A549 (cell line): ENCODE measurements around the gene RNF126. TPM values are rescaled to one million over a fixed set of nuclear protein-coding genes. Genes with fewer than 3 reads are reported as not detected.

Experiments
- ATAC-seq, 2 experiments: fragments of 200-7000 bp in 1 of 2; fragments of >200 bp in 1 of 2; cut with Nextera tagmentation in 1 of 2; cut with Tn5 transposase in 1 of 2; 3 replicates each; pipeline versions ENCODE4 v1.8.0 to v1.9.1; 2018 to 2020; ENCODE audit warnings: mild to moderate bottlenecking in 1 of 2, moderate library complexity in 1 of 2
- CTCF ChIA-PET: fragments of 300-600 bp; sonication (Branson Sonifier 250); formaldehyde crosslinking; extraction: SDS; loops from one replicate; lab custom pipeline; 2021; ENCODE audit warnings: antibody characterized with exemption, inconsistent platforms; lab: Yijun Ruan, JAX
- POLR2A ChIA-PET: fragments of 350-600 bp; formaldehyde crosslinking; extraction: SDS; loops from one replicate; lab custom pipeline; 2021; ENCODE audit warnings: antibody characterized with exemption, inconsistent platforms; lab: Yijun Ruan, JAX
- DNase-seq, 2 experiments: peaks; one replicate each; pipeline versions ENCODE4 v3.0.0 to v3.0.0-alpha.2; 2011 to 2016; ENCODE audit warnings: low read depth in 1 of 2, low spot score in 1 of 2
- FAIRE-seq: peaks from 2 replicates; lab custom pipeline; 2011; peaks lifted over from hg19 to GRCh38; lab: Jason Lieb, UNC
- H3K27ac ChIP-seq, 2 experiments: fragments of >200 bp; sonication (Bioruptor Twin); formaldehyde crosslinking; 3 replicates each; pipeline ENCODE4 v1.5.1; 2016 to 2017
- H3K4me1 ChIP-seq: fragments of >200 bp; sonication (Bioruptor Twin); formaldehyde crosslinking; 3 replicates; pipeline ENCODE4 v1.6.1; 2016
- H3K4me2 ChIP-seq: fragments of >200 bp; sonication (Bioruptor Twin); formaldehyde crosslinking; 3 replicates; pipeline ENCODE4 v1.6.1; 2016
- H3K4me3 ChIP-seq: fragments of >200 bp; sonication (Bioruptor Twin); formaldehyde crosslinking; 3 replicates; pipeline ENCODE4 v1.5.1; 2016
- H3K9me3 ChIP-seq: fragments of >200 bp; sonication (Bioruptor Twin); formaldehyde crosslinking; 3 replicates; pipeline ENCODE4 v1.6.1; 2016
- ATOH8 ChIP-seq: fragments of 250-450 bp; sonication (Bioruptor Pico); IDR thresholded peaks from 2 replicates; pipeline ENCODE4 v1.5.0; 2020; ENCODE audit warnings: low read depth, mild to moderate bottlenecking, moderate library complexity
- CTCF ChIP-seq: fragments of >200 bp; sonication (Bioruptor Twin); formaldehyde crosslinking; IDR thresholded peaks from 3 replicates; pipeline ENCODE4 v1.5.1; 2016
- ESRRA ChIP-seq: fragments of 150-350 bp; IDR thresholded peaks from 2 replicates; pipeline ENCODE4 v1.6.1; 2014; ENCODE audit warnings: mild to moderate bottlenecking, low read length, borderline replicate concordance
- FOSL2 ChIP-seq, 2 experiments: fragments of 450-650 bp in 1 of 2; fragments of >200 bp in 1 of 2; sonication (Bioruptor Twin) in 1 of 2; formaldehyde crosslinking; IDR thresholded peaks; 2 replicates each; pipeline versions ENCODE4 v1.5.0 to v1.6.1; 2016 to 2020; ENCODE audit warnings: mild to moderate bottlenecking in 1 of 2, moderate library complexity in 1 of 2
- FOXS1 ChIP-seq: fragments of 250-450 bp; sonication (Bioruptor Pico); IDR thresholded peaks from 2 replicates; pipeline ENCODE4 v1.5.0; 2020; ENCODE audit warnings: mild to moderate bottlenecking, moderate library complexity
- GATA3 ChIP-seq: IDR thresholded peaks from 2 replicates; pipeline ENCODE4 v1.6.1; 2012; ENCODE audit warnings: borderline replicate concordance
- HDAC2 ChIP-seq: fragments of 200-600 bp; sonication (generic); IDR thresholded peaks from 2 replicates; pipeline ENCODE4 v1.6.1; 2016
- HOXA7 ChIP-seq: fragments of 250-450 bp; sonication (Bioruptor Pico); IDR thresholded peaks from 2 replicates; pipeline ENCODE4 v1.5.0; 2020; ENCODE audit warnings: mild to moderate bottlenecking, moderate library complexity
- KDM1A ChIP-seq: fragments of 200-600 bp; sonication (generic); IDR thresholded peaks from 2 replicates; pipeline ENCODE4 v1.6.1; 2016; ENCODE audit warnings: low read depth, mild to moderate bottlenecking
- KDM5A ChIP-seq: fragments of 200-600 bp; sonication (generic); IDR thresholded peaks from 2 replicates; pipeline ENCODE4 v1.6.1; 2016; ENCODE audit warnings: antibody characterized with exemption, mild to moderate bottlenecking
- MYC ChIP-seq: IDR thresholded peaks from 2 replicates; pipeline ENCODE4 v1.6.1; 2012; ENCODE audit warnings: mild to moderate bottlenecking, inconsistent platforms, low read length, improper control_type of control experiment, borderline replicate concordance
- NPAS2 ChIP-seq: fragments of 250-450 bp; sonication (Bioruptor Pico); IDR thresholded peaks from 2 replicates; pipeline ENCODE4 v1.8.0; 2022; ENCODE audit warnings: mild to moderate bottlenecking, moderate library complexity, borderline replicate concordance
- PHF8 ChIP-seq: fragments of 200-600 bp; sonication (generic); IDR thresholded peaks from 2 replicates; pipeline ENCODE4 v1.6.1; 2016; ENCODE audit warnings: low read depth, mild to moderate bottlenecking, antibody characterized with exemption, moderate library complexity, borderline replicate concordance
- POLR2AphosphoS2 ChIP-seq: conservative IDR thresholded peaks from 2 replicates; pipeline ENCODE4 v1.6.1; 2012; ENCODE audit warnings: low read length, improper control_type of control experiment, inconsistent platforms
- RCOR1 ChIP-seq: fragments of 150-350 bp; IDR thresholded peaks from 2 replicates; pipeline ENCODE4 v1.6.1; 2014; ENCODE audit warnings: antibody characterized with exemption, low read length, low read depth
- SREBF2 ChIP-seq: fragments of 450-650 bp; IDR thresholded peaks from 2 replicates; pipeline ENCODE4 v1.6.1; 2014; ENCODE audit warnings: mild to moderate bottlenecking, moderate library complexity
- USF2 ChIP-seq: fragments of 450-650 bp; IDR thresholded peaks from 2 replicates; pipeline ENCODE4 v1.6.1; 2014; ENCODE audit warnings: antibody characterized with exemption
- ZNF302 ChIP-seq: fragments of 250-450 bp; sonication (Bioruptor Pico); IDR thresholded peaks from 2 replicates; pipeline ENCODE4 v1.9.0; 2021; ENCODE audit warnings: inconsistent platforms, mild to moderate bottlenecking, moderate library complexity
- ZSCAN20 ChIP-seq: fragments of 250-450 bp; sonication (Bioruptor Pico); IDR thresholded peaks from 2 replicates; pipeline ENCODE4 v1.8.0; 2022; ENCODE audit warnings: mild to moderate bottlenecking, moderate library complexity
- WGBS: methylation state at CpG from one replicate; pipeline ENCODE4 v1.1.6; 2017; ENCODE audit errors: missing lambda C conversion rate; 5-methylcytosine and 5-hydroxymethylcytosine counted together
- polyA plus RNA-seq, 4 experiments: library from polyadenylated mRNA; depleted of rRNA in 3 of 4; stranded (reverse); fragments of >200 nt; fragmentation: RNase III in 1 of 4; extraction: RNeasy Plus Mini Kit Qiagen cat#74134 plus additional on column Dnase treatment in 1 of 4; gene quantifications; 2 replicates in 3 of 4; 3 replicates in 1 of 4; pipeline ENCODE4 v1.2.3, GENCODE V29; 2011 to 2017

Gene RNF126
- polyA plus RNA-seq, 2 of the 4 experiments (the other 2 are of a cell fraction) = 3.1 to 35.0 TPM

GRCh38 chr19:644789-645188, 18.2 kb downstream of the RNF126 start (continued):
- no peak for TF ChIP-seq ATOH8 (CRISPR knock-in tag)
- TF ChIP-seq, all 56 proteins: peak for 0

GRCh38 chr19:644363-644762, 18.7 kb downstream of the RNF126 start:
- Histone ChIP-seq H3K9me3 (no peaks in the 10 kb centered on the region), H3K27ac (no peak overlapping the region), H3K4me3 (no peak overlapping the region), H3K4me1 (no peaks in the 10 kb centered on the region), H3K4me2 (no peak overlapping the region)
- CTCF ChIA-PET = interaction anchor here (2.0 kb wide), 1 partner anchor 60 kb away, joined by 6 read pairs; no protein-coding TSS in a partner anchor
- no peak for FAIRE-seq
- POLR2A ChIA-PET = no interaction called here
- TF ChIP-seq PHF8 = no peak
- TF ChIP-seq ESRRA = no peak
- no peak for TF ChIP-seq GATA3
- TF ChIP-seq FOSL2 (IDR thresholded peaks at IDR 0.05) = no peak
- no peak for TF ChIP-seq FOSL2 (CRISPR knock-in tag; IDR thresholded peaks at IDR 0.05)
- no peak for TF ChIP-seq HDAC2
- DNase-seq = no peak
- 82% methylated on average over 18 of the region's 28 CpGs for WGBS
- no peak for ATAC-seq

- DNase-seq (no peak), FAIRE-seq (no peak), ATAC-seq (no peak)
- WGBS = 95% methylated on average over 7 of the region's 24 CpGs
- H3K4me2 ChIP-seq = no peak overlapping the region
- no peak overlapping the region for H3K27ac ChIP-seq
- no peaks in the 10 kb centered on the region for H3K9me3 ChIP-seq
- H3K4me3 ChIP-seq = no peak overlapping the region
- TF ChIP-seq NPAS2 = no peak
- TF ChIP-seq POLR2AphosphoS2 = no peak
- no peak for TF ChIP-seq RCOR1
- no peak for TF ChIP-seq ESRRA
- no peak for TF ChIP-seq FOXS1 (CRISPR knock-in tag)
- TF ChIP-seq KDM1A = no peak
- no peak for TF ChIP-seq SREBF2
- no peak for TF ChIP-seq MYC
- no peak for TF ChIP-seq ZNF302
- no peak for TF ChIP-seq FOSL2 (IDR thresholded peaks at IDR 0.05)
- no peak for TF ChIP-seq FOSL2 (CRISPR knock-in tag; IDR thresholded peaks at IDR 0.05)
- TF ChIP-seq USF2 = no peak
- TF ChIP-seq CTCF = no peak
- no peak for TF ChIP-seq HOXA7 (CRISPR knock-in tag)
- no peak for TF ChIP-seq KDM5A
- TF ChIP-seq ZSCAN20 (CRISPR knock-in tag) = no peak
- POLR2A ChIA-PET = no interaction called here
- CTCF ChIA-PET = no interaction called here
- peaks cover 5% of the 10 kb centered on the region; the same call in 2 of the 3 replicates for H3K4me1 ChIP-seq
These were observed 19.3 kb downstream of the RNF126 start for GRCh38 chr19:643736-644135.
